Parathyroid adenoma (tissue), 2 donors: ENCODE data around the gene SYT7.

Source experiments
- H2AFZ ChIP-seq: fragments of 300-600 bp; sonication (generic); one replicate; pipeline ENCODE4 v1.7.0; 2017; ENCODE audit warnings: antibody characterized with exemption, mild to moderate bottlenecking
- H3K27ac ChIP-seq: fragments of 300-600 bp; sonication (generic); one replicate; pipeline ENCODE4 v1.7.0; 2017
- H3K27me3 ChIP-seq: fragments of 300-600 bp; sonication (generic); one replicate; pipeline ENCODE4 v1.7.0; 2017; ENCODE audit warnings: low read length; ENCODE audit not compliant: control insufficient read depth, insufficient read depth
- H3K36me3 ChIP-seq: fragments of 300-600 bp; sonication (generic); one replicate; pipeline ENCODE4 v1.7.0; 2017; ENCODE audit warnings: low read length; ENCODE audit not compliant: control insufficient read depth, insufficient read depth
- H3K4me1 ChIP-seq: fragments of 300-600 bp; sonication (generic); one replicate; pipeline ENCODE4 v1.7.0; 2017; ENCODE audit warnings: control low read depth
- H3K4me2 ChIP-seq: fragments of 300-600 bp; sonication (generic); one replicate; pipeline ENCODE4 v1.7.0; 2017; ENCODE audit warnings: low read length
- H3K4me3 ChIP-seq: fragments of 300-600 bp; sonication (generic); one replicate; pipeline ENCODE4 v1.7.0; 2017; ENCODE audit warnings: low read depth, low read length
- H3K79me2 ChIP-seq: fragments of 300-600 bp; sonication (generic); one replicate; pipeline ENCODE4 v1.7.0; 2017; ENCODE audit warnings: control low read depth
- H3K9ac ChIP-seq: fragments of 300-600 bp; sonication (generic); one replicate; pipeline ENCODE4 v1.7.0; 2017; ENCODE audit warnings: mild to moderate bottlenecking
- H3K9me3 ChIP-seq: fragments of 300-600 bp; sonication (generic); one replicate; pipeline ENCODE4 v1.7.0; 2017; ENCODE audit warnings: low read length; ENCODE audit not compliant: control insufficient read depth
- TF ChIP-seq, protein P1 (sequence below): fragments of 300-600 bp; sonication (generic); IDR thresholded peaks from one replicate; pipeline ENCODE4 v1.7.0; 2017; ENCODE audit warnings: antibody characterized with exemption, mild to moderate bottlenecking
- donor health status: primary hyperparathyroidism.

The SYT7 gene

DNA sequence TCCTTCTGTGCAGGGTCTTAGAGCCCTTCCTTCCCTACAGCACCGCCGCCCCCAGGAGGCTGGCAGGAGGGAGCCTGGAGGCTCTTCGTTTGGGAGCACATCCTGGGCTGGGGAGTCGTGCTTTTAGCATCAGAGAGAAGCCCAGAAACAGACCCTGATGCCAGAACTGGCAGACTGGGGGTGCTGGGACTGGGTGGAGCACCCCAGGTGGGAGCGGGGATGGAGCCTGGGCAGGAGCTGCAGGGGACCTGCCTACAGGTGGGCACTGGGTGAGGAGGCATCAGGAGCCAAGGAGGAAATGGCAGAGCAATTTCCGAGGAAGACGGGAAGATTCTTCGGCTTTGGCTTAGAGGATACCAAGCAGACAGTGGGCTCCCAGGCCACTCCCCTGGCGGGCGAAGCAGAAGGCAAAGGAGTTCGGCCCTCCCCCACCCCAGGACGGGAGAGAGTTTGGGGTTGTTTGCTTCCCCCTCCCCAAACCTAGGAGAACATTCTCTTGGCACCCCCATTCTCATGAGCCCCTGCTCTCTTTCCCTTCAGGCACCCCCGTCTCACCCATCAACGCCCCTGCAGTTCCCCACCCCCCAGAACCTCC lies 1.1 kb downstream of the SYT7 start:
- no peak overlapping the region for H2AFZ ChIP-seq
- H3K36me3 ChIP-seq, result no peaks in the 10 kb centered on the region
- no peaks in the 10 kb centered on the region for H3K27me3 ChIP-seq
- H3K9me3 ChIP-seq, result no peaks in the 10 kb centered on the region
- no peaks in the 10 kb centered on the region for H3K4me1 ChIP-seq
- no peak overlapping the region for H3K9ac ChIP-seq
- TF ChIP-seq, protein P1, sequence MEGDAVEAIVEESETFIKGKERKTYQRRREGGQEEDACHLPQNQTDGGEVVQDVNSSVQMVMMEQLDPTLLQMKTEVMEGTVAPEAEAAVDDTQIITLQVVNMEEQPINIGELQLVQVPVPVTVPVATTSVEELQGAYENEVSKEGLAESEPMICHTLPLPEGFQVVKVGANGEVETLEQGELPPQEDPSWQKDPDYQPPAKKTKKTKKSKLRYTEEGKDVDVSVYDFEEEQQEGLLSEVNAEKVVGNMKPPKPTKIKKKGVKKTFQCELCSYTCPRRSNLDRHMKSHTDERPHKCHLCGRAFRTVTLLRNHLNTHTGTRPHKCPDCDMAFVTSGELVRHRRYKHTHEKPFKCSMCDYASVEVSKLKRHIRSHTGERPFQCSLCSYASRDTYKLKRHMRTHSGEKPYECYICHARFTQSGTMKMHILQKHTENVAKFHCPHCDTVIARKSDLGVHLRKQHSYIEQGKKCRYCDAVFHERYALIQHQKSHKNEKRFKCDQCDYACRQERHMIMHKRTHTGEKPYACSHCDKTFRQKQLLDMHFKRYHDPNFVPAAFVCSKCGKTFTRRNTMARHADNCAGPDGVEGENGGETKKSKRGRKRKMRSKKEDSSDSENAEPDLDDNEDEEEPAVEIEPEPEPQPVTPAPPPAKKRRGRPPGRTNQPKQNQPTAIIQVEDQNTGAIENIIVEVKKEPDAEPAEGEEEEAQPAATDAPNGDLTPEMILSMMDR, result no peak
- H3K4me2 ChIP-seq, result no peak overlapping the region
- H3K4me3 ChIP-seq, result no peak overlapping the region
- H3K27ac ChIP-seq, result no peak overlapping the region
- H3K79me2 ChIP-seq, result no peaks in the 10 kb centered on the region

DNA sequence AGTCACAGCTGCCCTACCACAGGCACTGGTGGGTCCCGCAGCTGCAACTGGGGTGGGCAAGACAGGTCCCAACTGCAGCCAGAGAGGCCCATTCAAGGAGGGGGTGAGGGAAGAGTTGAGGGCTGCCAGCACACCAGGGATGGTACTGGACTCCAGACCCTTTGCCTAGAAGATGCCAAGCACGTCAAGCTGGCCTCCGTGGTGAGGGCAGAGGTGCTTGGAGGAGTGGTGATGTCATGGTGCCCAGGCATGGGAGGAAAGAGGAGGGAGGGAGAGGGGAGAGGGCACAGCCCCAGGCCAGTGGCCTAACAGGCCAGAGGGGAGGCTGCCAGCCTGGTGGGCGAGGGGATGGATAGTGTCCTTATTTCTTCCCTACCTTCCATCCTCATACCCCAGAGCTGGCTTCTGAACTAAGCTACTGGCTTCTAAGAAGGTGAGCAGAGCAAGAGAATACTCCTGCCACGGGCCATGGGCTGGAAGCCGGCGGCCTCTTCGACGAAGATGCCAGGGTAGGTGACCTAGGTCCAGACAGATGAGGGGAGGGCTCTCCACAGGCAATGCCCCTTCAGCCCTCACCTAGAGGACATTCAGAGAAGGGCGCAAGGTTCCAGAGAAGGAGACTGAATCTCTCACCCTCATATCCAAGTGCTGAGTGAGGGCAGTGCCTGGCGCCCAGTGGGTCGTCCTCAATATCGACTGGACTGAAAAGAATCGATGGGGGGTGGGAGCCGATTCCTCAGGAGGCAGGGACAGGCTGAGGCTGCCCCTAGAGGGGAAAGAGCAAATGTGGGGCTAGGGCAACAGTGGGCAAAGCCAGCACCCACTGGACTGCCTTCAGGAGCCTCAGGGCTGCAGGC lies 1.8 kb downstream of the SYT7 start:
- Histone ChIP-seq H3K36me3 (no peaks in the 10 kb centered on the region), H2AFZ (no peak overlapping the region), H3K27ac (no peak overlapping the region), H3K27me3 (no peaks in the 10 kb centered on the region), H3K4me1 (no peaks in the 10 kb centered on the region), H3K9me3 (no peaks in the 10 kb centered on the region), H3K4me3 (no peak overlapping the region), H3K79me2 (no peaks in the 10 kb centered on the region), H3K4me2 (no peak overlapping the region), H3K9ac (no peak overlapping the region)
- TF ChIP-seq, protein P1, result no peak

DNA sequence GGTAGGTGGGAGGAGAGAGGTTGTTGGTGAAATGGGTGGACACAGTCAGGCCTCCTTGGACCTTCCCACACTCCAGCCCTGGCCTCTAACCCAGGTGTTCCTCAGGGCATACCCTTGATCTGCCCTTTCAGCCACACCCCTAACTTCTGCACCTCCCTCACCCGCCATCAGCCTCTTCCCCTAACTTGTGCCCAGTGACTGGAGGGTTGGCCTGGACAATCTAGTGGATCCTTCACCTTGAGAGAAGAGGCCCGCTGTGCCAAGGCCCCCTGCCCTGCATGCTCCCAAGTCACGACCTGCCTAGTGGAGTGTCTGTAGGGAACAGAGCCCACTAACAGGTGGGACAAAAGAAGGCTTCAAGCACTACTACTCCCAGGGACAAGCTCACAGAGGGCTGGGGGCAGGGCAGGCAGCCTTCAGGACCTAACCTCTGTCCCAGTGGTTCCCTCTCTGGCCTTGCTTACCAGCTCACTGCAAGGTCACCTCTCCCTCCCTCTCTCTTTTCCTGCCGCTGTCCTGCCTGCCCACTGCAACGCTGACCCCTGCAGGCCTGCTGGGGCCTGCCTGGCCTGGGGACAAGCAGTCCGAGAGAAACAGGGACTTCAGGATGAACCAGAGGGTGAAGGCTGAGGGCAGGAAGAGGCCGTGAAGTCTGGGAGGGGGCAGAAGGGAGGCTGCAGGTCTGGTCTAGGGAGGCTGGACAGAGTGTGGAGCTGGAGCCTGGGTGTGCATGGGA lies 3.3 kb downstream of the SYT7 start:
- TF ChIP-seq, protein P1, result peak; percentile 31
- no peaks in the 10 kb centered on the region for H3K9me3 ChIP-seq
- no peak overlapping the region for H3K4me2 ChIP-seq
- no peaks in the 10 kb centered on the region for H3K36me3 ChIP-seq
- H3K9ac ChIP-seq, result no peak overlapping the region
- H2AFZ ChIP-seq, result no peak overlapping the region
- no peak overlapping the region for H3K27ac ChIP-seq
- no peaks in the 10 kb centered on the region for H3K79me2 ChIP-seq
- H3K27me3 ChIP-seq, result no peaks in the 10 kb centered on the region
- no peaks in the 10 kb centered on the region for H3K4me1 ChIP-seq
- no peak overlapping the region for H3K4me3 ChIP-seq

DNA sequence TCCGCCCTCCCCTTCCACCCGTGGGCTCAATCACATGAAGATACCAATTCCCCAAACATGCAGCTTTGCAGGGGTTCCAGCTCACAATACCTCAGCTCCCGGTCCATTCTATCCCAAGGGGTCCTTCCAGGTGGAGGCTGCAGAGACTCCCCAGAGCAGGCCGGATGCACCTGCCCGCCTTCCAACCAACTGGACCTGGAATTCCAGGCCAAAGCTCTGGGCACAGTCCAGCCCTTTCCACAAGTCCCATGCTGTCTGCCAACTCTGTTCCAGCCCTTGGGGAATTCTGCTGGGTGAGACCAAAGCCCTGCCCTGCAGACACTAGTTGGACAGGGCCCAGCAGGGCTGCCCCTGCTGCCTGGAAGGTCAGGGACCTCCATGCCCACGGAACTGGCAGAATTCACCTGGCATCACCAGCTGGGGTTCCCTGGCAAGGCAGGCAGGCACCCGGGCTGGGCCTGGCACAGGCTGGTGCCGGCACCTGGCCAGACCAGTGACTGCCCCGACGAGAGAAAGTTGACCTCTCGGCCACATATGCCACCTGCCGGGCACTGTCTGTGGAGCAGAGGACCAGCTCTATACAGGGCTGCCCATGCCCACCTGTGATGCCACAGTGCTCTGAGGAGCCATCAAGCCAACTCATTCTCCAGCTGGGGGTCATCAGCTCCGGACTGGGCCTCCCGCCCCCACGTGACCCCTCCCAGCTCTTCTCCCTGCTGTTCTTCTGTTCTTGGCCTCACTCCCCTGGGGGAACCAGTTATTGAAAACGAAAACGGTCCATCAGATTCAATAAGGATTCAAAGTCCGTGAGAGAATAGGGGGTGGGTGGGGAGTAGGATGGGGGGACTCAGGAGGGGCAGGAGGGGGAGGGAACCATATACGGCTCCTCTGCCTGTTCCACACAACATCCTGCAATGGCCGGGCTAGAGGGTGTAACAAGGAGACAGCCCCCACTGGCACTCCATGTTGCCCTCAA lies 4.7 kb downstream of the SYT7 start:
- Histone ChIP-seq H3K4me1 (no peaks in the 10 kb centered on the region), H2AFZ (no peak overlapping the region), H3K9me3 (no peaks in the 10 kb centered on the region), H3K4me3 (no peak overlapping the region), H3K27ac (no peak overlapping the region), H3K36me3 (no peaks in the 10 kb centered on the region), H3K4me2 (no peak overlapping the region), H3K9ac (no peak overlapping the region), H3K79me2 (no peaks in the 10 kb centered on the region), H3K27me3 (no peaks in the 10 kb centered on the region)
- TF ChIP-seq, protein P1, result no peak
